Calu3 (cell line): ENCODE measurements around the gene GRPEL1. TPM values are rescaled to one million over a fixed set of nuclear protein-coding genes. Genes with fewer than 3 reads are reported as not detected.

Experiments used
- BruUV-seq: library from RNA; stranded (reverse); fragments of 400-500 nt; replicated peaks from 2 replicates; lab custom pipeline; 2021; lab: Mats Ljungman, UMichigan
- CTCF ChIA-PET: fragments of 300-600 bp; sonication (Branson Sonifier 250); formaldehyde crosslinking; loops from one replicate; lab custom pipeline; 2022; ENCODE audit warnings: antibody characterized with exemption; lab: Charles Lee
- DNase-seq: peaks from one replicate; pipeline ENCODE4 v3.0.0; 2022
- H3K27ac Mint-ChIP-seq: one replicate; pipeline ENCODE4 v1.8.0; 2022; ENCODE audit warnings: mixed read lengths; ENCODE audit not compliant: unreplicated experiment
- H3K27me3 Mint-ChIP-seq: one replicate; pipeline ENCODE4 v1.8.0; 2022; ENCODE audit warnings: mixed read lengths; ENCODE audit not compliant: unreplicated experiment
- H3K36me3 Mint-ChIP-seq: one replicate; pipeline ENCODE4 v1.8.0; 2022; ENCODE audit warnings: mild to moderate bottlenecking, moderate library complexity, mixed read lengths; ENCODE audit not compliant: insufficient read depth, unreplicated experiment
- H3K4me1 Mint-ChIP-seq: one replicate; pipeline ENCODE4 v1.8.0; 2022; ENCODE audit warnings: mild to moderate bottlenecking, low read depth, mixed read lengths; ENCODE audit not compliant: unreplicated experiment
- H3K4me3 Mint-ChIP-seq: one replicate; pipeline ENCODE4 v1.8.0; 2022; ENCODE audit warnings: mild to moderate bottlenecking, low read depth, moderate library complexity, mixed read lengths; ENCODE audit not compliant: unreplicated experiment
- H3K9me3 Mint-ChIP-seq: one replicate; pipeline ENCODE4 v1.8.0; 2022; ENCODE audit warnings: low read depth, mixed read lengths; ENCODE audit not compliant: unreplicated experiment
- intact Hi-C: fragments of 100-400 bp; cut with micrococcal nuclease; formaldehyde crosslinking; loops from one replicate; pipeline ENCODE4 v1.10.0; 2022; ENCODE audit not compliant: unreplicated experiment
- total RNA-seq: library from RNA; stranded (reverse); gene quantifications from 2 replicates; pipeline ENCODE4 v1.2.3, GENCODE V29; 2022
- TF ChIP-seq, protein P1 (sequence below): fragments of 200-600 bp; IDR thresholded peaks from one replicate; pipeline ENCODE4 v1.8.0; 2022; ENCODE audit warnings: antibody characterized with exemption; ENCODE audit not compliant: unreplicated experiment

Gene GRPEL1
- total RNA-seq, 1 experiment from 2014 or later: 32.2 TPM

DNA sequence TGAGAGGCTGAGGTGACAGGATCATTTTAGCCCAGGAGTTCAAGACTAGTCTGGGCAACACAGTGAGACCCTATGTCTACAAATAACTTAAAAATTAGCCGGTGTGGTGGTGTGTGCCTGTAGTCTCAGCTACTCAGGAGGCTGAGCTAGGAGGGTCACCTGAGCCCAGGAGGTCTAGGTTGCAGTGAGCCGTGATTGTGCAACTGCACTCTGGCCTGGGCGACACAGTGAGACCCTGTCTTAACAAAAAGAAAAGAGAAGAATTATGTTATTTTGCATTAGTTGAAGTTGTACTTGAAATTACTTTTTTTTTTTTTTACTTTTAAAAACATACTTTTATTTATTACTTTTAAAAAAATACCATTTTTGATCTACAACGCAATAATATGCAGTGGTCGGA lies 46.5 kb downstream of the GRPEL1 start:
- no peaks in the 10 kb centered on the region for H3K9me3 Mint-ChIP-seq
- no peak overlapping the region for H3K4me3 Mint-ChIP-seq
- DNase-seq: no peak
- no peaks in the 10 kb centered on the region for H3K4me1 Mint-ChIP-seq
- BruUV-seq: no TSS peak
- TF ChIP-seq, protein P1, sequence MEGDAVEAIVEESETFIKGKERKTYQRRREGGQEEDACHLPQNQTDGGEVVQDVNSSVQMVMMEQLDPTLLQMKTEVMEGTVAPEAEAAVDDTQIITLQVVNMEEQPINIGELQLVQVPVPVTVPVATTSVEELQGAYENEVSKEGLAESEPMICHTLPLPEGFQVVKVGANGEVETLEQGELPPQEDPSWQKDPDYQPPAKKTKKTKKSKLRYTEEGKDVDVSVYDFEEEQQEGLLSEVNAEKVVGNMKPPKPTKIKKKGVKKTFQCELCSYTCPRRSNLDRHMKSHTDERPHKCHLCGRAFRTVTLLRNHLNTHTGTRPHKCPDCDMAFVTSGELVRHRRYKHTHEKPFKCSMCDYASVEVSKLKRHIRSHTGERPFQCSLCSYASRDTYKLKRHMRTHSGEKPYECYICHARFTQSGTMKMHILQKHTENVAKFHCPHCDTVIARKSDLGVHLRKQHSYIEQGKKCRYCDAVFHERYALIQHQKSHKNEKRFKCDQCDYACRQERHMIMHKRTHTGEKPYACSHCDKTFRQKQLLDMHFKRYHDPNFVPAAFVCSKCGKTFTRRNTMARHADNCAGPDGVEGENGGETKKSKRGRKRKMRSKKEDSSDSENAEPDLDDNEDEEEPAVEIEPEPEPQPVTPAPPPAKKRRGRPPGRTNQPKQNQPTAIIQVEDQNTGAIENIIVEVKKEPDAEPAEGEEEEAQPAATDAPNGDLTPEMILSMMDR: no peak
- H3K27ac Mint-ChIP-seq: no peak overlapping the region
- CTCF ChIA-PET: no interaction called here
- intact Hi-C loops: no loop called here
- peaks cover 3% of the 10 kb centered on the region for H3K36me3 Mint-ChIP-seq
- H3K27me3 Mint-ChIP-seq: no peaks in the 10 kb centered on the region

- intact Hi-C loops: no loop called here
- no TSS peak for BruUV-seq
- Mint-ChIP-seq H3K27ac (no peak overlapping the region), H3K27me3 (no peaks in the 10 kb centered on the region), H3K9me3 (no peaks in the 10 kb centered on the region), H3K36me3 (no peaks in the 10 kb centered on the region), H3K4me3 (no peak overlapping the region), H3K4me1 (no peaks in the 10 kb centered on the region)
- CTCF ChIA-PET: no interaction called here
- DNase-seq: no peak
- TF ChIP-seq, protein P1: no peak
These were observed 47.0 kb downstream of the GRPEL1 start for GRCh38 chr4:7020856-7021255.

GRCh38 chr4:7020290-7020689 lies 47.6 kb downstream of the GRPEL1 start:
- Mint-ChIP-seq H3K9me3 (no peaks in the 10 kb centered on the region), H3K27ac (no peak overlapping the region), H3K4me1 (no peaks in the 10 kb centered on the region), H3K27me3 (no peaks in the 10 kb centered on the region), H3K4me3 (no peak overlapping the region), H3K36me3 (peaks cover 4% of the 10 kb centered on the region)
- TF ChIP-seq, protein P1: no peak
- CTCF ChIA-PET: no interaction called here
- DNase-seq: no peak
- no TSS peak for BruUV-seq
- intact Hi-C loops: no loop called here

- Mint-ChIP-seq H3K27ac (no peak overlapping the region), H3K36me3 (peaks cover 5% of the 10 kb centered on the region), H3K4me3 (no peak overlapping the region), H3K27me3 (no peaks in the 10 kb centered on the region), H3K9me3 (no peaks in the 10 kb centered on the region), H3K4me1 (no peaks in the 10 kb centered on the region)
- BruUV-seq: no TSS peak
- TF ChIP-seq, protein P1: no peak
- intact Hi-C loops: no loop called here
- CTCF ChIA-PET: no interaction called here
- no peak for DNase-seq
These were observed 48.5 kb downstream of the GRPEL1 start for GRCh38 chr4:7019367-7019766.
